ENCODE results near the gene TAF3.

Gene TAF3

DNA sequence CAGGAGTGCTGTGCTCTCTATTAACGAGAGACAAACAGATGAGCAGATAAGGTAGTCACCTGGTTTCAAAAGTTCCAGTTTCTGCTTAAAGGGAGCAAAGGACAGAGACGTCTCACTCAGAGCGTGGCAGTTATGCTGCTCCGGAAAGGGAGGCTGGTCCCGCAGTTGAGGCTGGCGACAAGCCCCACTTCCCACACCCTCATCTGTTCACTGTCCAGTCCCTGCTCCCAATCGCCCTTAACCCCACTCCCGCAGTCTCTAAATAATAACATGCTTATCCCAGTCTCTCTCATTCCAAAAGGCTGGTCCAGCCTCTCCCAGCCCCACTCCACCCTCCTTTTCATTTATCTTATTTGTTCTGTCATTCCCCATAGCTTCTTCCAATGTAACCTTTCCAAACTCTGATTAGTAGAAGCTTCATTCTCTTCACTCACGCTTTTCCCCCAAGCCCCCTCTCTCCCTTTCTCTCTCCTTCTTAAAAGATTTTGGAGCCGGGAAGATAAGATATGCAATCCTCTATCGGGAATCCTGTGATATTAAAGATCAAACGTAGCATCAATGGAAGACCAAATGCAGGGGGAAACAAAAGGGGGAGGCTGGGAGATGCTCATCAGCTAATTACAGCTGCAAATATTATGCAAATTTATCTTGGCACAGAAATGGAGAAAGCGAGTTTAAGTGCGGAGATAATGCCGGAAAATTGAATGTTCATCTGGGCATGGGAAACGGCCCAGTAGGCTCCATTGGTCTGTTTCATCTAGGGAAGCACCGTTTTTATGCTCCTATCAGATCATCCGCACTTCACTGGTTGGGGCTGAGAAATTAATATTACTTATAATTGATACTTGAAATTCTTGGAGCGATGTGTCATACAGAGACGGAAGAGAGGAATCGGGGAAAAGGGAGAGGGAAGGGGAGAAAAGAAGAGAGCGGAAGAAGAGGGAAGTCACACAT lies 219.9 kb downstream of the TAF3 start:
- POLR2A ChIA-PET, result no interaction called here

GRCh38 chr10:8039321-8039881 lies 221.1 kb downstream of the TAF3 start:
- H3K27ac ChIP-seq (ENCODE audit: extremely low read depth, low read depth, low read length), result no peak overlapping the region
- no peaks in the 10 kb centered on the region for H3K36me3 ChIP-seq (ENCODE audit: control insufficient read depth in 2 of 2, insufficient read depth in 1 of 2, low read length in 2 of 2)
- H3K9me3 ChIP-seq (ENCODE audit: control insufficient read depth, insufficient read depth, low read depth, low read length), result no peaks in the 10 kb centered on the region
- H3K4me3 ChIP-seq (ENCODE audit: low read depth, low read length), result no peak overlapping the region
- TF ChIP-seq TRIM28 (IDR thresholded peaks at IDR 0.05; ENCODE audit: borderline replicate concordance, low read length) (0 out of 2 replicates have a peak, but pooled peaks have one; percentile 34), SCRT2 (tag by site-specific recombination; IDR thresholded peaks at IDR 0.05) (peak; percentile 66), PRDM1 (tag by site-specific recombination; IDR thresholded peaks at IDR 0.05) (no peak)
- ChIA-PET POLR2A (no interaction called here), CTCF (interaction anchor here (1.2 kb wide), 1 partner anchor 14 kb away, joined by 3 read pairs; no protein-coding TSS in a partner anchor)
- H3K4me1 ChIP-seq (ENCODE audit: control insufficient read depth, insufficient read depth, low read length), result peaks cover 2% of the 10 kb centered on the region; the same call in 1 of the 2 replicates

More for the DNA sequence above, 219.9 kb downstream of the TAF3 start:
- CTCF ChIA-PET, result no interaction called here
- TF ChIP-seq ZNF600 (tag by site-specific recombination; IDR thresholded peaks at IDR 0.05) (0 out of 2 replicates have a peak, but pooled peaks have one; percentile 14), ZFP3 (tag by site-specific recombination; IDR thresholded peaks at IDR 0.05; ENCODE audit: low read depth) (no peak), ZNF555 (tag by site-specific recombination; conservative IDR thresholded peaks at IDR 0.05) (no peak)
- Histone ChIP-seq H3K36me3 (ENCODE audit: control insufficient read depth in 2 of 2, insufficient read depth in 1 of 2, low read length in 2 of 2) (no peaks in the 10 kb centered on the region), H3K4me3 (ENCODE audit: low read depth, low read length) (no peak overlapping the region), H3K4me1 (ENCODE audit: control insufficient read depth, insufficient read depth, low read length) (peaks cover 2% of the 10 kb centered on the region; the same call in 1 of the 2 replicates), H3K27ac (ENCODE audit: extremely low read depth, low read depth, low read length) (no peak overlapping the region), H3K9me3 (ENCODE audit: control insufficient read depth, insufficient read depth, low read depth, low read length) (no peaks in the 10 kb centered on the region)

DNA sequence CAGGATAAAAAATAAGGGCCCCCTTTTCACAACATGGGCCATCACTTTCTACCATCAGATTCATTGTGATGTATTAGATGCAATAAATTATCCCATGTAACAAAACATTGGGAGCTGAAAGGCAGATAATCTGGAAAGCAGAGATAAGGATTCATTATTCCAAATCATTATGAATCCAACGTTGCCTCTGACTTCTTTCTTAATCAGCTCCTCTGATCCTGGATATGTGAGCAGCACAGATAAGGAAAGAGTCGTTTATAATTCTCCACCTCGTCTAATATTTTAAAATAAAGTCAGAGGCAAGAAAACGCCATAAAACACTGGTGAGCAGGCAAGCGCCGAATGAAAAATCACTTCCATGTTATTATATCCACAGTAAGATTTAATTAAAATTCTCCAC lies 222.3 kb downstream of the TAF3 start:
- H3K4me1 ChIP-seq (ENCODE audit: control insufficient read depth, insufficient read depth, low read length), result peaks cover 2% of the 10 kb centered on the region; the same call in 1 of the 2 replicates
- no peaks in the 10 kb centered on the region for H3K9me3 ChIP-seq (ENCODE audit: control insufficient read depth, insufficient read depth, low read depth, low read length)
- H3K36me3 ChIP-seq (ENCODE audit: control insufficient read depth in 2 of 2, insufficient read depth in 1 of 2, low read length in 2 of 2), result no peaks in the 10 kb centered on the region
- no peak overlapping the region for H3K27ac ChIP-seq (ENCODE audit: extremely low read depth, low read depth, low read length)
- TF ChIP-seq GLI2 (tag by site-specific recombination; IDR thresholded peaks at IDR 0.05; ENCODE audit: borderline replicate concordance, low read depth), result no peak
- no peak for TF ChIP-seq SETDB1 (IDR thresholded peaks at IDR 0.05; ENCODE audit: insufficient read length, low read length)
- TF ChIP-seq, protein P1, sequence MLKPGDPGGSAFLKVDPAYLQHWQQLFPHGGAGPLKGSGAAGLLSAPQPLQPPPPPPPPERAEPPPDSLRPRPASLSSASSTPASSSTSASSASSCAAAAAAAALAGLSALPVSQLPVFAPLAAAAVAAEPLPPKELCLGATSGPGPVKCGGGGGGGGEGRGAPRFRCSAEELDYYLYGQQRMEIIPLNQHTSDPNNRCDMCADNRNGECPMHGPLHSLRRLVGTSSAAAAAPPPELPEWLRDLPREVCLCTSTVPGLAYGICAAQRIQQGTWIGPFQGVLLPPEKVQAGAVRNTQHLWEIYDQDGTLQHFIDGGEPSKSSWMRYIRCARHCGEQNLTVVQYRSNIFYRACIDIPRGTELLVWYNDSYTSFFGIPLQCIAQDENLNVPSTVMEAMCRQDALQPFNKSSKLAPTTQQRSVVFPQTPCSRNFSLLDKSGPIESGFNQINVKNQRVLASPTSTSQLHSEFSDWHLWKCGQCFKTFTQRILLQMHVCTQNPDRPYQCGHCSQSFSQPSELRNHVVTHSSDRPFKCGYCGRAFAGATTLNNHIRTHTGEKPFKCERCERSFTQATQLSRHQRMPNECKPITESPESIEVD (tag by site-specific recombination; IDR thresholded peaks at IDR 0.05), result 0 out of 2 replicates have a peak, but pooled peaks have one; percentile 11
- no peak for TF ChIP-seq ZNF391 (tag by site-specific recombination; IDR thresholded peaks at IDR 0.05; ENCODE audit: borderline replicate concordance, low read depth)
- TF ChIP-seq, protein P2, sequence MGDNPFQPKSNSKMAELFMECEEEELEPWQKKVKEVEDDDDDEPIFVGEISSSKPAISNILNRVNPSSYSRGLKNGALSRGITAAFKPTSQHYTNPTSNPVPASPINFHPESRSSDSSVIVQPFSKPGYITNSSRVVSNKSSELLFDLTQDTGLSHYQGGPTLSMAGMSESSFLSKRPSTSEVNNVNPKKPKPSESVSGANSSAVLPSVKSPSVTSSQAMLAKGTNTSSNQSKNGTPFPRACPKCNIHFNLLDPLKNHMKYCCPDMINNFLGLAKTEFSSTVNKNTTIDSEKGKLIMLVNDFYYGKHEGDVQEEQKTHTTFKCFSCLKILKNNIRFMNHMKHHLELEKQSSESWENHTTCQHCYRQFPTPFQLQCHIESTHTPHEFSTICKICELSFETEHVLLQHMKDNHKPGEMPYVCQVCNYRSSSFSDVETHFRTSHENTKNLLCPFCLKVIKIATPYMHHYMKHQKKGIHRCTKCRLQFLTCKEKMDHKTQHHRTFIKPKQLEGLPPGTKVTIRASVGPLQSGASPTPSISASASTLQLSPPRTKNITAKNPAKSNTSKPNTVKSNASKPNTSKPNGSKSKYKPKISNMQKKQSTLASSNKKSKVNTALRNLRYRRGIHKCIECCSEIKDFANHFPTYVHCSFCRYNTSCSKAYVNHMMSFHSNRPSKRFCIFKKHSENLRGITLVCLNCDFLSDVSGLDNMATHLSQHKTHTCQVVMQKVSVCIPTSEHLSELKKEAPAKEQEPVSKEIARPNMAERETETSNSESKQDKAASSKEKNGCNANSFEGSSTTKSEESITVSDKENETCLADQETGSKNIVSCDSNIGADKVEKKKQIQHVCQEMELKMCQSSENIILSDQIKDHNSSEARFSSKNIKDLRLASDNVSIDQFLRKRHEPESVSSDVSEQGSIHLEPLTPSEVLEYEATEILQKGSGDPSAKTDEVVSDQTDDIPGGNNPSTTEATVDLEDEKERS (tag by site-specific recombination; IDR thresholded peaks at IDR 0.05), result no peak
- no peak for TF ChIP-seq ZNF514 (tag by site-specific recombination; IDR thresholded peaks at IDR 0.05)
- TF ChIP-seq REPIN1 (tag by site-specific recombination; IDR thresholded peaks at IDR 0.05; ENCODE audit: low read depth), result no peak
- peak; percentile 60; the same call in 1 of the 2 replicates for TF ChIP-seq TCF7L2 (IDR thresholded peaks at IDR 0.05; ENCODE audit: borderline replicate concordance, low read depth, low read length)
- TF ChIP-seq SCRT1 (tag by site-specific recombination; IDR thresholded peaks at IDR 0.05; ENCODE audit: borderline replicate concordance), result no peak
- no peak for TF ChIP-seq ZNF16 (tag by site-specific recombination; IDR thresholded peaks at IDR 0.05; ENCODE audit: low read depth)
- TF ChIP-seq, protein P3, sequence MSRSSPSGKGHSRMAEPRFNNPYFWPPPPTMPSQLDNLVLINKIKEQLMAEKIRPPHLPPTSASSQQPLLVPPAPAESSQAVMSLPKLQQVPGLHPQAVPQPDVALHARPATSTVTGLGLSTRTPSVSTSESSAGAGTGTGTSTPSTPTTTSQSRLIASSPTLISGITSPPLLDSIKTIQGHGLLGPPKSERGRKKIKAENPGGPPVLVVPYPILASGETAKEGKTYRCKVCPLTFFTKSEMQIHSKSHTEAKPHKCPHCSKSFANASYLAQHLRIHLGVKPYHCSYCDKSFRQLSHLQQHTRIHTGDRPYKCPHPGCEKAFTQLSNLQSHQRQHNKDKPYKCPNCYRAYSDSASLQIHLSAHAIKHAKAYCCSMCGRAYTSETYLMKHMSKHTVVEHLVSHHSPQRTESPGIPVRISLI (tag by site-specific recombination; IDR thresholded peaks at IDR 0.05), result no peak
- no peak for TF ChIP-seq ZEB2 (tag by site-specific recombination; IDR thresholded peaks at IDR 0.05)
- no peak for TF ChIP-seq ZNF501 (tag by site-specific recombination; IDR thresholded peaks at IDR 0.05)
- TF ChIP-seq SP7 (tag by site-specific recombination; IDR thresholded peaks at IDR 0.05), result no peak
- TF ChIP-seq, protein P4, sequence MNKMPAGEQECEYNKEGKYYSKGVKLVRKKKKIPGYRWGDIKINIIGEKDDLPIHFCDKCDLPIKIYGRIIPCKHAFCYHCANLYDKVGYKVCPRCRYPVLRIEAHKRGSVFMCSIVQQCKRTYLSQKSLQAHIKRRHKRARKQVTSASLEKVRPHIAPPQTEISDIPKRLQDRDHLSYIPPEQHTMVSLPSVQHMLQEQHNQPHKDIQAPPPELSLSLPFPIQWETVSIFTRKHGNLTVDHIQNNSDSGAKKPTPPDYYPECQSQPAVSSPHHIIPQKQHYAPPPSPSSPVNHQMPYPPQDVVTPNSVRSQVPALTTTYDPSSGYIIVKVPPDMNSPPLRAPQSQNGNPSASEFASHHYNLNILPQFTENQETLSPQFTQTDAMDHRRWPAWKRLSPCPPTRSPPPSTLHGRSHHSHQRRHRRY (tag by site-specific recombination; IDR thresholded peaks at IDR 0.05), result no peak
- CTCF ChIA-PET, result interaction anchor here (1.2 kb wide), 1 partner anchor 15 kb away, joined by 3 read pairs; no protein-coding TSS in a partner anchor
- POLR2A ChIA-PET, result no interaction called here
- H3K4me3 ChIP-seq (ENCODE audit: low read depth, low read length), result no peak overlapping the region

Data from HEK293 (cell line).